ENCODE measurements around the gene SCARB1. TPM values are rescaled to one million over a fixed set of nuclear protein-coding genes. Genes with fewer than 3 reads are reported as not detected.
"Not testable (repeated sequence)": the region's sequence is repeated elsewhere in the genome, so short reads cannot be mapped to it uniquely, and the experiment has no call there.

Gene SCARB1
- total RNA-seq, 1 donor from 2014 or later, result 5.2 TPM

- H3K4me3 ChIP-seq (ENCODE audit: low read length in 3 of 3), result no peak overlapping the region
- H3K36me3 ChIP-seq (ENCODE audit: control insufficient read depth in 3 of 3, insufficient read depth in 3 of 3, low read length in 3 of 3), result no peaks in the 10 kb centered on the region
- no peaks in the 10 kb centered on the region for H3K9me3 ChIP-seq (ENCODE audit: control insufficient read depth in 3 of 3, low read length in 3 of 3)
- no peak overlapping the region for H3K9ac ChIP-seq (ENCODE audit: low read depth in 1 of 3, low read length in 3 of 3)
- H3K4me1 ChIP-seq (ENCODE audit: control insufficient read depth in 3 of 3, insufficient read depth in 3 of 3, low read length in 3 of 3), result peaks cover 9 to 31% (median 13%) of the 10 kb centered on the region in 3 donors
- H3K27me3 ChIP-seq (ENCODE audit: control insufficient read depth in 3 of 3, insufficient read depth in 3 of 3, low read length in 3 of 3), result no peaks in the 10 kb centered on the region
- no peak overlapping the region for H3K27ac ChIP-seq (ENCODE audit: low read depth, low read length)
Observed at GRCh38 chr12:124902916-124903315, 39.3 kb upstream of the SCARB1 start.

GRCh38 chr12:124901003-124901402 lies 37.3 kb upstream of the SCARB1 start:
- H3K27ac ChIP-seq (ENCODE audit: low read depth, low read length), result no peak overlapping the region
- H3K36me3 ChIP-seq (ENCODE audit: control insufficient read depth in 3 of 3, insufficient read depth in 3 of 3, low read length in 3 of 3), result no peaks in the 10 kb centered on the region
- H3K9ac ChIP-seq (ENCODE audit: low read depth in 1 of 3, low read length in 3 of 3), result no peak overlapping the region
- H3K4me1 ChIP-seq (ENCODE audit: control insufficient read depth in 3 of 3, insufficient read depth in 3 of 3, low read length in 3 of 3), result peaks cover 9 to 27% (median 13%) of the 10 kb centered on the region in 3 donors
- H3K4me3 ChIP-seq (ENCODE audit: low read length in 3 of 3), result no peak overlapping the region
- H3K9me3 ChIP-seq (ENCODE audit: control insufficient read depth in 3 of 3, low read length in 3 of 3), result no peaks in the 10 kb centered on the region
- no peaks in the 10 kb centered on the region for H3K27me3 ChIP-seq (ENCODE audit: control insufficient read depth in 3 of 3, insufficient read depth in 3 of 3, low read length in 3 of 3)

- H3K27me3 ChIP-seq (ENCODE audit: control insufficient read depth in 3 of 3, insufficient read depth in 3 of 3, low read length in 3 of 3); H3K4me3 ChIP-seq (ENCODE audit: low read length in 3 of 3); H3K9me3 ChIP-seq (ENCODE audit: control insufficient read depth in 3 of 3, low read length in 3 of 3); H3K27ac ChIP-seq (ENCODE audit: low read depth, low read length); H3K36me3 ChIP-seq (ENCODE audit: control insufficient read depth in 3 of 3, insufficient read depth in 3 of 3, low read length in 3 of 3); H3K9ac ChIP-seq (ENCODE audit: low read depth in 1 of 3, low read length in 3 of 3): not testable (repeated sequence)
- H3K4me1 ChIP-seq (ENCODE audit: control insufficient read depth in 3 of 3, insufficient read depth in 3 of 3, low read length in 3 of 3), result peaks cover 9 to 27% (median 13%) of the 10 kb centered on the region in 3 donors
Observed at GRCh38 chr12:124900345-124900795, 36.7 kb upstream of the SCARB1 start.

GRCh38 chr12:124898923-124899294 lies 35.2 kb upstream of the SCARB1 start:
- Histone ChIP-seq H3K36me3 (ENCODE audit: control insufficient read depth in 3 of 3, insufficient read depth in 3 of 3, low read length in 3 of 3) (no peaks in the 10 kb centered on the region), H3K9me3 (ENCODE audit: control insufficient read depth in 3 of 3, low read length in 3 of 3) (no peaks in the 10 kb centered on the region), H3K27ac (ENCODE audit: low read depth, low read length) (no peak overlapping the region), H3K9ac (ENCODE audit: low read depth in 1 of 3, low read length in 3 of 3) (peak overlapping the region in 1 of 3 donors; percentile 11), H3K4me3 (ENCODE audit: low read length in 3 of 3) (peak overlapping the region in 1 of 3 donors; percentile 38), H3K27me3 (ENCODE audit: control insufficient read depth in 3 of 3, insufficient read depth in 3 of 3, low read length in 3 of 3) (no peaks in the 10 kb centered on the region), H3K4me1 (ENCODE audit: control insufficient read depth in 3 of 3, insufficient read depth in 3 of 3, low read length in 3 of 3) (peaks cover 4 to 17% (median 5%) of the 10 kb centered on the region in 3 donors)

- peak overlapping the region in 1 of 3 donors; percentile 38 for H3K4me3 ChIP-seq (ENCODE audit: low read length in 3 of 3)
- H3K9me3 ChIP-seq (ENCODE audit: control insufficient read depth in 3 of 3, low read length in 3 of 3), result no peaks in the 10 kb centered on the region
- H3K4me1 ChIP-seq (ENCODE audit: control insufficient read depth in 3 of 3, insufficient read depth in 3 of 3, low read length in 3 of 3), result peaks cover 4 to 17% (median 5%) of the 10 kb centered on the region in 3 donors
- peak overlapping the region in 1 of 3 donors; percentile 11 for H3K9ac ChIP-seq (ENCODE audit: low read depth in 1 of 3, low read length in 3 of 3)
- no peak overlapping the region for H3K27ac ChIP-seq (ENCODE audit: low read depth, low read length)
- H3K27me3 ChIP-seq (ENCODE audit: control insufficient read depth in 3 of 3, insufficient read depth in 3 of 3, low read length in 3 of 3), result no peaks in the 10 kb centered on the region
- H3K36me3 ChIP-seq (ENCODE audit: control insufficient read depth in 3 of 3, insufficient read depth in 3 of 3, low read length in 3 of 3), result no peaks in the 10 kb centered on the region
Observed at GRCh38 chr12:124898200-124898922, 34.7 kb upstream of the SCARB1 start.

GRCh38 chr12:124896461-124896860 lies 32.8 kb upstream of the SCARB1 start:
- H3K27me3 ChIP-seq (ENCODE audit: control insufficient read depth in 3 of 3, insufficient read depth in 3 of 3, low read length in 3 of 3), result no peaks in the 10 kb centered on the region
- H3K4me3 ChIP-seq (ENCODE audit: low read length in 3 of 3), result no peak overlapping the region
- no peaks in the 10 kb centered on the region for H3K9me3 ChIP-seq (ENCODE audit: control insufficient read depth in 3 of 3, low read length in 3 of 3)
- no peak overlapping the region for H3K27ac ChIP-seq (ENCODE audit: low read depth, low read length)
- H3K36me3 ChIP-seq (ENCODE audit: control insufficient read depth in 3 of 3, insufficient read depth in 3 of 3, low read length in 3 of 3), result no peaks in the 10 kb centered on the region
- no peak overlapping the region for H3K9ac ChIP-seq (ENCODE audit: low read depth in 1 of 3, low read length in 3 of 3)
- H3K4me1 ChIP-seq (ENCODE audit: control insufficient read depth in 3 of 3, insufficient read depth in 3 of 3, low read length in 3 of 3), result peaks cover 4 to 16% (median 5%) of the 10 kb centered on the region in 3 donors

GRCh38 chr12:124893792-124894516 lies 30.3 kb upstream of the SCARB1 start:
- Histone ChIP-seq H3K4me1 (ENCODE audit: control insufficient read depth in 3 of 3, insufficient read depth in 3 of 3, low read length in 3 of 3) (peaks cover 4 to 6% (median 5%) of the 10 kb centered on the region in 3 donors), H3K27ac (ENCODE audit: low read depth, low read length) (no peak overlapping the region), H3K9me3 (ENCODE audit: control insufficient read depth in 3 of 3, low read length in 3 of 3) (no peaks in the 10 kb centered on the region), H3K9ac (ENCODE audit: low read depth in 1 of 3, low read length in 3 of 3) (no peak overlapping the region), H3K36me3 (ENCODE audit: control insufficient read depth in 3 of 3, insufficient read depth in 3 of 3, low read length in 3 of 3) (no peaks in the 10 kb centered on the region), H3K4me3 (ENCODE audit: low read length in 3 of 3) (no peak overlapping the region), H3K27me3 (ENCODE audit: control insufficient read depth in 3 of 3, insufficient read depth in 3 of 3, low read length in 3 of 3) (no peaks in the 10 kb centered on the region)

- Histone ChIP-seq H3K27ac (ENCODE audit: low read depth, low read length) (no peak overlapping the region), H3K36me3 (ENCODE audit: control insufficient read depth in 3 of 3, insufficient read depth in 3 of 3, low read length in 3 of 3) (no peaks in the 10 kb centered on the region), H3K4me1 (ENCODE audit: control insufficient read depth in 3 of 3, insufficient read depth in 3 of 3, low read length in 3 of 3) (no peaks in the 10 kb centered on the region)
Observed at GRCh38 chr12:124888260-124888659, 24.6 kb upstream of the SCARB1 start.

GRCh38 chr12:124887766-124888165 lies 24.1 kb upstream of the SCARB1 start:
- H3K4me1 ChIP-seq (ENCODE audit: control insufficient read depth in 3 of 3, insufficient read depth in 3 of 3, low read length in 3 of 3); H3K27me3 ChIP-seq (ENCODE audit: control insufficient read depth in 3 of 3, insufficient read depth in 3 of 3, low read length in 3 of 3); H3K4me3 ChIP-seq (ENCODE audit: low read length in 3 of 3); H3K9ac ChIP-seq (ENCODE audit: low read depth in 1 of 3, low read length in 3 of 3); H3K36me3 ChIP-seq (ENCODE audit: control insufficient read depth in 3 of 3, insufficient read depth in 3 of 3, low read length in 3 of 3); H3K9me3 ChIP-seq (ENCODE audit: control insufficient read depth in 3 of 3, low read length in 3 of 3); H3K27ac ChIP-seq (ENCODE audit: low read depth, low read length): not testable (repeated sequence)

More at GRCh38 chr12:124888260-124888659, 24.6 kb upstream of the SCARB1 start:
- Histone ChIP-seq H3K9ac (ENCODE audit: low read depth in 1 of 3, low read length in 3 of 3) (no peak overlapping the region), H3K4me3 (ENCODE audit: low read length in 3 of 3) (no peak overlapping the region), H3K27me3 (ENCODE audit: control insufficient read depth in 3 of 3, insufficient read depth in 3 of 3, low read length in 3 of 3) (no peaks in the 10 kb centered on the region), H3K9me3 (ENCODE audit: control insufficient read depth in 3 of 3, low read length in 3 of 3) (no peaks in the 10 kb centered on the region)
